ENCODE results near the gene NDUFA11.

The NDUFA11 gene

DNA sequence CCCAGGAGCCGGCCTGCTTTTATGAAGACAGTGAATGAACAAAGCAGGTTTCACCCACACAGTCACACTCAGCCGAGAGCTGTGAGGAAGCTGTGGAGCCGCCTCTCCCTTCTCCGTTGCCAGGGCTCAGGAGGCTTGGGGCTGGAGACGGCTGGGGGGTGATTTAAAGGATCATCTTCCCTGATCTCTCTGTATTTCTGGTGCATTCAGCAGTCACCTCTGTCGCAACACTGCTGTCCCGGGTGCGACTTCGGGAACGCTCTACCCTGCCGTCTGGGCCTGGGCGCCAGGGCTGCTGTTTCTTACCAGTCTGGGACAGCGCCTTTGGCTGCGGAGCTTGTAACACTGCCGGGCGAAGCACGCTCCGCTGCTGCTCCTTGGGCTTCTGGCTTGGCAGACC, 28.6 kb upstream of the NDUFA11 start:
- no peak for DNase-seq

- no peak for DNase-seq
These were observed 27.7 kb upstream of the NDUFA11 start for GRCh38 chr19:5931251-5931650.

GRCh38 chr19:5929625-5930024, 26.0 kb upstream of the NDUFA11 start:
- no peak for DNase-seq

GRCh38 chr19:5929179-5929578, 25.6 kb upstream of the NDUFA11 start:
- no peak for DNase-seq

- DNase-seq: no peak
These were observed 23.8 kb upstream of the NDUFA11 start for GRCh38 chr19:5927441-5927821.

DNA sequence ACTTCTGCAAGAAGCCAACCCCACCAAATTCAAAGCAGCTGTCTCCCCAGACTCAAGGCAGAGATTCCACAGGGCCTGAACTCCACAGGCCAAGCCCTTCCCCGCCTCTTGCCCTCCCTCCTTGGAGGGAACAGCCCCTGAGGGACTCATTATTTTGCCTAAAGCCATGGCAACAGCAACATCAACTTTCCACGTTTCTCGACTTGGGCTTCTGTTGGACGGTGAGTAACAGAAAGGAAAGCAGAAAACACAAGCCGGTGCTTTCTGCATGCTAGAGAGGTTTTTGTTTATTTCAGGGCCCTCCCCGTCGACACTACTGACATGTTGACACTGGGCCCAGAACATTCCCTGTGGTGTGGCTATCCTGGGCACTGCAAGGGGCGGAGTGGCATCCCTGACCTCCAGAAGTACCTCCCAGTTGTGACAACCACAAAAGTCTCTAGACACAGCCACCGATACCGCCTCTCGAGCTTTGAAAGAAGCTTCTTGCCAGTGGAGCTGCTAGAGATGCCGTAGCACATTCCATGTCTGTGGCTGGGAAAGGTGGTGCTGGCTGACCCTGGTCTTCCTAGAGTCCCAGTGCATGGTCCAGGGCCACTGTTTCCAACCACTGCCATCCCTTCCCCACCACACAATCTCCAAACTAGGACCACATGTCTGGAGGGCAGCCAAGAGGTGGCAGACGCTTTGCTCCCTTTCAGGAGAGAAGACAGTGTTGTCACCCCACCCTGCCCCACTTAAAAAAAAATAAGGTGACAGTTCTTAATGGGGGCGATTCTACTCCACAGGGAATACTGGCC, 23.3 kb upstream of the NDUFA11 start:
- DNase-seq: no peak

GRCh38 chr19:5925830-5926427, 22.3 kb upstream of the NDUFA11 start:
- no peak for DNase-seq

- no peak for DNase-seq
These were observed 19.8 kb upstream of the NDUFA11 start for GRCh38 chr19:5923356-5923755.

DNA sequence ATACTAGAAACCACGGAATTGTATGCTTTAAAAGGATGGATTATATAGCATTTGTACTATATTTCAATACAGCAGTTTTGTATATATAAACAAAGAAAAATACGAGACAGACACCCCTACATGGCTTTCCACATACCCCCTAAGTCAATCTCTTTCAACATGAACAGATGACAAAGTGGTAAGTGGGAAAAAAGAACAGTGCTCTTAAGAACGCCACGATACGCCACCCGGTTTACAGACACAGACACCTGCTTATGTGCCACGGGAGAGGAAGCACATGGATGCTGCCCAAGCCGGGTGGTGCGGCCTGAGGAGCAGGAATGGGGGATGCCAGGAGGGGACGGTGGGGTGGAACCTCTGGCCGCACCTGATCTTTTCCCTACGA, 18.6 kb upstream of the NDUFA11 start:
- no peak for DNase-seq

DNA sequence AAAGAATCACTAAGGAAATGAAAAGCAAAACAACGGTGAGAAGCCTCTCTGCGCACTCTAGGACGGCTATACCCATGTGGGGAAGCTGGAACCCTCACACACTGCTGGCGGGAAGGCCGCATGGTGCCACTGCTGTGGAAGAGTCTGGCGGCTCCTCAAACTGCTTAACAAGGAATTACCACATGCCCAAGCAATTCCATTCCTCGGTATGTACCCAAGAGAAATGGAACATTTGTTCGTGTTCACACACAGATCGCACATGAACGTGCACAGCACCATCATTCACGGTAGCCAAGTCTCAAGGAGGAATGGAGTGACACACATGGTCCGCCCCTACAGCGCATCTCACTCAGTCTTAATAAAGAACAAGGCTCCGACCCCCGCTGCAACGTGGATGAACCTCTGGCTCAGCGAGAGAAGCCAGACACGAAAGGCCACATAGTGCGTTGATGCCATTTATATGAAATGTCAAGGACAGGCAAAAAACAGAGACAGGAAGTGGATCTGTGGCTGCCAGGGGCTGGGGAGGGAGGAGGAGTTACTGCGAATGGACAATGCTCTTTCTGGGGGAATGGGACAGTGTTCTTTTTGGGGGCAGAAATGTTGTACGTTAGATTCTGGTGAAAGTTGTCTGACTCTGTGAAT, 18.0 kb upstream of the NDUFA11 start:
- DNase-seq: no peak

DNA sequence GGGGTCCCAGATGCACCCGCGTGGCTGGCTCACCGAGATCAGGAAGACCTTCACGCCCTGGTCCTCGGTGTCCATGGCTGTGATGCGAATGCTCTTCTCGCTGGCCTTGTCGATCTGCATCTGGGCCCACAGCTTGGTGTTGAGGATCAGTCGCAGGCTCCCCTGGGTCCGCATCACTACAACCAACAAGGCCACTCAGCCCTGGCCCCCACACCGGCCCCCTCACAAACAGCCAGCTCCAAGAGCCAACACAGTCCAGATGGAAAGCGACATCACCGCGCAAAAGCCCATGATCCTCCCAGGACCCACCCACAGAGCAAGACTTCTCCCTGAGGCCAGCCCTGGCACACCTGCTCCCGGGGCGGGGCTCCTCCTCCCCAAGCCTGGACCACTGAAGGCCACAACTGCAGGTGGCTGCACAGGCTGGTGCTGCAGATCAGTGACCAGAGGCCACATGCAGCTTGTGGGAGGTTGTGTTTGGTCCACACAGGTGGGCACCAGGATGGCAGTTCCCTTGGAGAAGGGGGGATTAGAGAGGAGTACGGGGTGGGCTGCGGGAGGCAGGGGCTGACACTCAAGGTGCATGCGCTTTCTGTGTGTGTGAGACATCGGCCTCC, 15.0 kb upstream of the NDUFA11 start:
- DNase-seq: no peak

DNA sequence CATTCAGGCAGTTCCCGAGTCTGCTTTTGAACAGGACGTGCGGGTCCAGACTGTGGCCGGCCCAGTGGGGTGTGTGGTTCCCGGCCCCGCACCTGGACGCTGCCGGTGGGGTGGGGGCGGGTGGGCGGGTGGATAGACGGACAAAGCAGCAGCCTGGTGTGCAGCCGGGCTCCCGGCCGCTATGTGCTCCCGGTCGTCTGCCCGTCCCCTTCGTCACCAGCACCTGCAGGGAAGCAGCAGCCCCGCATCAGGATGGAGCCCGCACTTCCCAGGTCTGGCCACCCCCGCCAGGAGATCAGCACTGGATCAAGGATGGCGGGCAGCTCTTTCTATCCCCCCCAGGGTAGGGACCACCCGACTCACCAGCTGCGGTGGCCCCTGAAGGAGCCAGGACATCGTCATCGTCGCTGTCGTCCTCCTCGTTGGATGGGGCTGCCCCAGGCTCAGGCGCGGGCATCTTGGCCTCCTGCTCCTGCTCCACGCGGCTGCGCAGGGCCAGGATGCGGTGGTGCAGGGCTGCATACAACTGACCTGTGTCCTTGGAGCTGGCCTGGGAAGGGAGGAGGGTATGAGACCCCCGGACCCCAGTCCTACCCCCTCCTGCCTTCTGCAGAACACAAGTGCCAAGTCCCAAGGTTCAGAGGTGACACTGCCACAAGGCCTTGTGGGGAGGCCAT, 14.0 kb upstream of the NDUFA11 start:
- no peak for DNase-seq

DNA sequence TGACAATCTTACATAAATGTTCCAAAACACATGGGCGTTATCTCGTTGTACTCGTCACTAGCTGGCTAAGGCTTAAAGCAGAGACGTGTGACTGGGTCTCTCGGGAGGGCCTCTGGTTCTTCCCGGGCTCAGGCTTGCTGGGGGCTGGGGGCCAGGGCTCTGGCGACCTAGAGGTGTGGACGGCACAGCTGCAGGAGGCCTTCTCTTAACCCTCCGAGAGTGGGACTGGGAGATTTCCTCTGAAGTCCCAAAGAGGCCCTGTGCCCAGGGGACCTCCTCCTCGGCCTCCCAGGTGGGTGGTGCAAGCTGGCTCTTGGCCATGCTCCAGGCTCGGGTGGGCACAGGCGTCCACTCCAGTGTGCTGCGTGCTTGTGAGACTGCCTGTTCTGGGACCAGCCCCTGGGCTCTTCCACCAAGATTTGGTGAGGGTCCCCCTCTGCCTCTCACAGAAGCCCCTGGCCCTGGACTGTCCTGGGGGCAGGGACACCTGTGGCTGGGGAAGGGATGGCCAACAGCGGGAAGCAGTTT, 12.7 kb upstream of the NDUFA11 start:
- DNase-seq: no peak

GRCh38 chr19:5915782-5916165, 12.2 kb upstream of the NDUFA11 start:
- no peak for DNase-seq

DNA sequence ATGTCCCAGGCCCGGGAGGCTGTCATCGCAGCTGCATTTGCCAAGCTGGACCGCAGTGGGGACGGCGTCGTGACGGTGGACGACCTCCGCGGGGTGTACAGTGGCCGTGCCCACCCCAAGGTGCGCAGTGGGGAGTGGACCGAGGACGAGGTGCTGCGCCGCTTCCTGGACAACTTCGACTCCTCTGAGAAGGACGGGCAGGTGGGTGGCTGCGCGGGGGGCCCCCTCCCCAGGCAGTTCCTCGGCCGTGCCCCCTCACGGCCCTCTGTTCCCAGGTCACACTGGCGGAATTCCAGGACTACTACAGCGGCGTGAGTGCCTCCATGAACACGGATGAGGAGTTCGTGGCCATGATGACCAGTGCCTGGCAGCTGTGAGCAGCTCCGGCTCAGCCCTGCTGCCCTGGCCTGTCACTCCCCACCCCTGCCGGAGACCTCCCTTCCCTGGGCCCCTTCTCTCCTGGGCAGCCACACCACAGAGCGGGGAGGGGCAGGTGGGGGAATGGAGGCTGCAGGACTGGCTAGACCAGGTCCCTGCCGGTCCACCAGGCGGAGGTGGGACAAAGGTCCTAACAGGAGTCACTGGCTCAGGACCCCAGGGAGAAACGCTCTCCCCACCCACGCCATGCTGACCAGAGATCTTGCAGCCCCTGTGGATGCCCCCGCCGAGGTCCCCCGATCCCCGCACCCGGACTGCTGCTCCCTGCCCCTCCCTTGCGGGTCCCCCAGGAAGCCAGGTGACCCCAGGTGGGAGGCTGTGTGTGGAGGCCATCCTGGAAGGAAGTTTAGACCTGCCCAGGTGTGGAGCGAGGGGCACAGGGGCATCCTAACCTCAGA, 11.6 kb upstream of the NDUFA11 start:
- no peak for DNase-seq

- no peak for DNase-seq
These were observed 10.8 kb upstream of the NDUFA11 start for GRCh38 chr19:5914358-5914774.

GRCh38 chr19:5913739-5914357, 10.3 kb upstream of the NDUFA11 start, which contains the start of gene CAPS:
TSS of gene CAPS (plus strand) at chr19:5914254. CDS start at chr19:5914407, 153 bp downstream.
- DNase-seq: no peak

- no peak for DNase-seq
These were observed 7.8 kb upstream of the NDUFA11 start for GRCh38 chr19:5911366-5911765.

GRCh38 chr19:5910638-5910907, 7.0 kb upstream of the NDUFA11 start:
- DNase-seq: no peak

- no peak for DNase-seq
These were observed 5.3 kb upstream of the NDUFA11 start for GRCh38 chr19:5908773-5909442.

GRCh38 chr19:5907241-5907640, 3.7 kb upstream of the NDUFA11 start:
- DNase-seq: no peak
